Glomerular endothelial cell (primary cell): ENCODE measurements around the gene ARHGEF17. TPM values are rescaled to one million over a fixed set of nuclear protein-coding genes. Genes with fewer than 3 reads are reported as not detected.
A peak's percentile ranks its signal among the peaks of the same experiment; 100 is the strongest.
"Not testable (repeated sequence)": the region's sequence is repeated elsewhere in the genome, so short reads cannot be mapped to it uniquely, and the experiment has no call there.

ENCODE experiments used
- DNase-seq: peaks from one replicate; pipeline ENCODE4 v3.0.0-alpha.2; 2011; ENCODE audit warnings: low read depth, low spot score; ENCODE audit errors: extremely low read depth
- total RNA-seq: library from RNA; depleted of rRNA; stranded (reverse); fragments of >200 nt; gene quantifications from 2 replicates; pipeline ENCODE4 v1.2.3, GENCODE V29; 2015

Gene ARHGEF17
- total RNA-seq, 1 donor from 2014 or later = 98.5 TPM

- DNase-seq = no peak
These were observed 35.4 kb upstream of the ARHGEF17 start for GRCh38 chr11:73272680-73273038.

GRCh38 chr11:73273222-73273895 is 34.7 kb upstream of the ARHGEF17 start:
- no peak for DNase-seq

GRCh38 chr11:73274191-73274590 is 33.9 kb upstream of the ARHGEF17 start:
- not testable (repeated sequence) for DNase-seq

- DNase-seq = no peak
These were observed 33.2 kb upstream of the ARHGEF17 start for GRCh38 chr11:73274722-73275380.

GRCh38 chr11:73275381-73275750 is 32.7 kb upstream of the ARHGEF17 start:
- no peak for DNase-seq

- no peak for DNase-seq
These were observed 30.6 kb upstream of the ARHGEF17 start for GRCh38 chr11:73277467-73277866.

GRCh38 chr11:73280626-73281025 is 27.4 kb upstream of the ARHGEF17 start:
- DNase-seq = no peak

- DNase-seq = no peak
These were observed 26.8 kb upstream of the ARHGEF17 start for GRCh38 chr11:73281201-73281741.

GRCh38 chr11:73281796-73282660 is 26.0 kb upstream of the ARHGEF17 start:
- DNase-seq = no peak

GRCh38 chr11:73283276-73284000 is 24.6 kb upstream of the ARHGEF17 start:
- no peak for DNase-seq

GRCh38 chr11:73284106-73284505 is 24.0 kb upstream of the ARHGEF17 start:
- DNase-seq = no peak

- no peak for DNase-seq
These were observed 22.4 kb upstream of the ARHGEF17 start for GRCh38 chr11:73285721-73286120.

GRCh38 chr11:73286240-73286810 is 21.8 kb upstream of the ARHGEF17 start:
- no peak for DNase-seq

- no peak for DNase-seq
These were observed 20.5 kb upstream of the ARHGEF17 start for GRCh38 chr11:73287400-73288101.

GRCh38 chr11:73288192-73288872 is 19.7 kb upstream of the ARHGEF17 start:
- no peak for DNase-seq

GRCh38 chr11:73288873-73289707 is 19.0 kb upstream of the ARHGEF17 start:
- DNase-seq = peak; percentile 42

GRCh38 chr11:73290536-73290935 is 17.5 kb upstream of the ARHGEF17 start:
- no peak for DNase-seq

- DNase-seq = no peak
These were observed 16.9 kb upstream of the ARHGEF17 start for GRCh38 chr11:73291196-73291595.
